Osteoblast (primary cell): ENCODE data around the gene MYORG. TPM values are rescaled to one million over a fixed set of nuclear protein-coding genes. Genes with fewer than 3 reads are reported as not detected.

Source experiments
- DNase-seq: peaks from one replicate; pipeline ENCODE4 v3.0.0; 2011; ENCODE audit warnings: low spot score, mixed read lengths; ENCODE audit not compliant: insufficient read length; ENCODE audit errors: missing footprints
- H2AFZ ChIP-seq: 2 replicates; pipeline ENCODE4 v1.6.0; 2011; ENCODE audit warnings: mild to moderate bottlenecking, low read length
- H3K27ac ChIP-seq: 2 replicates; pipeline ENCODE4 v1.5.1; 2011; ENCODE audit warnings: mild to moderate bottlenecking, low read depth, low read length, moderate library complexity
- H3K27me3 ChIP-seq: 2 replicates; pipeline ENCODE4 v1.6.0; 2012; ENCODE audit warnings: mild to moderate bottlenecking, control low read depth, inconsistent platforms, low read length, moderate library complexity; ENCODE audit not compliant: insufficient read depth
- H3K36me3 ChIP-seq: 2 replicates; pipeline ENCODE4 v1.5.1; 2011; ENCODE audit warnings: mild to moderate bottlenecking, low read length, control low read depth, moderate library complexity; ENCODE audit not compliant: insufficient read depth
- H3K4me1 ChIP-seq: 2 replicates; pipeline ENCODE4 v1.5.1; 2011; ENCODE audit warnings: mild to moderate bottlenecking, low read length, control low read depth, moderate library complexity; ENCODE audit not compliant: insufficient read depth
- H3K4me2 ChIP-seq: 2 replicates; pipeline ENCODE4 v1.6.0; 2011; ENCODE audit warnings: mild to moderate bottlenecking, low read length; ENCODE audit not compliant: insufficient read depth
- H3K4me3 ChIP-seq: fragments of 200-600 bp; sonication (generic); 3 replicates; pipeline ENCODE4 v1.5.1; 2012; ENCODE audit warnings: mild to moderate bottlenecking, low read length, inconsistent platforms; ENCODE audit not compliant: insufficient read depth
- H3K79me2 ChIP-seq: 2 replicates; pipeline ENCODE4 v1.6.0; 2012; ENCODE audit warnings: mild to moderate bottlenecking, low read length, control low read depth, inconsistent platforms; ENCODE audit not compliant: insufficient read depth
- H3K9me3 ChIP-seq: 2 replicates; pipeline ENCODE4 v1.5.1; 2011; ENCODE audit warnings: low read depth, low read length, control low read depth
- H4K20me1 ChIP-seq: 2 replicates; pipeline ENCODE4 v1.6.0; 2012; ENCODE audit warnings: mild to moderate bottlenecking, low read length, control low read depth; ENCODE audit not compliant: insufficient read depth
- total RNA-seq: library from RNA; depleted of rRNA; stranded (reverse); fragments of >200 nt; gene quantifications from 2 replicates; pipeline ENCODE4 v1.2.3, GENCODE V29; 2012
- TF ChIP-seq, protein P1 (sequence below): IDR thresholded peaks from 2 replicates; pipeline ENCODE4 v1.5.1; 2011; ENCODE audit warnings: mild to moderate bottlenecking, low read depth, low read length, moderate library complexity; ENCODE audit errors: extremely low read depth

The MYORG gene
- total RNA-seq, 1 donor: 0.36 TPM

DNA sequence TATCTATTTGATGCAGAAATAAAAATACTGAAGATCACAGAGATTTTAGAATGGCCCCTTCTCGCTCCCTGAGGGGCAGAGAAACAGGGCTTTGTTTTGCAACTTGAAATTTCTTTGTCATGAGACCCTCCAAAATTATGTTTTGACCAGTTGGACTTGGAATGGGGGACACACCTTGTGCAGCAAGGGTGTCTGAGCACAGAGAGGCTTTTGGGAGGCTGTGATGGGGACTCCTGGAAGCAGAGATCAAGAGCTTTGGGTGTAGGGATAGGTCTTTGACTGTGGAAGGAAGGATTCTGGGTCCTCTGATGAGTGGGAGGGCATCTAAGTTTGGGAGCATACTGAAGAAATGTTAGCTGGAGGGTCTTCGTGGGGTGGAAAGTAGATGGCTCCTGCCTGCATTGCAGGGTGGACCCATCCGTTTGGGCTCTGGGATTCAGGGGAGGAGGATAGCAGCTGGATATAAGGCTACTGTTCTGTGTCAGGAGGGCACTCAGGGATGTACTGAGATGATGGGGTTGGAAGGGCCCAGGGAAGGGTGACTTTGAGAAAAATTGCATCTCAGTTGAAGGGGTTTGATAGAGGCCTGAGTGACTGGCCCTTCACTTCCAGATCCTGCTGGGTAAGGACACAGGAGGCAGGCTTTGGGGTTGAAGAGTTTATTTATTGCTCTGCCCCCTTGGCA is 1.8 kb upstream of the MYORG start:
- Histone ChIP-seq H3K27ac (no peak overlapping the region), H3K27me3 (no peaks in the 10 kb centered on the region), H2AFZ (no peak overlapping the region), H4K20me1 (no peaks in the 10 kb centered on the region), H3K36me3 (no peaks in the 10 kb centered on the region), H3K4me3 (no peak overlapping the region), H3K79me2 (no peaks in the 10 kb centered on the region), H3K4me1 (peaks cover 7% of the 10 kb centered on the region), H3K4me2 (no peak overlapping the region), H3K9me3 (no peaks in the 10 kb centered on the region)
- TF ChIP-seq, protein P1, sequence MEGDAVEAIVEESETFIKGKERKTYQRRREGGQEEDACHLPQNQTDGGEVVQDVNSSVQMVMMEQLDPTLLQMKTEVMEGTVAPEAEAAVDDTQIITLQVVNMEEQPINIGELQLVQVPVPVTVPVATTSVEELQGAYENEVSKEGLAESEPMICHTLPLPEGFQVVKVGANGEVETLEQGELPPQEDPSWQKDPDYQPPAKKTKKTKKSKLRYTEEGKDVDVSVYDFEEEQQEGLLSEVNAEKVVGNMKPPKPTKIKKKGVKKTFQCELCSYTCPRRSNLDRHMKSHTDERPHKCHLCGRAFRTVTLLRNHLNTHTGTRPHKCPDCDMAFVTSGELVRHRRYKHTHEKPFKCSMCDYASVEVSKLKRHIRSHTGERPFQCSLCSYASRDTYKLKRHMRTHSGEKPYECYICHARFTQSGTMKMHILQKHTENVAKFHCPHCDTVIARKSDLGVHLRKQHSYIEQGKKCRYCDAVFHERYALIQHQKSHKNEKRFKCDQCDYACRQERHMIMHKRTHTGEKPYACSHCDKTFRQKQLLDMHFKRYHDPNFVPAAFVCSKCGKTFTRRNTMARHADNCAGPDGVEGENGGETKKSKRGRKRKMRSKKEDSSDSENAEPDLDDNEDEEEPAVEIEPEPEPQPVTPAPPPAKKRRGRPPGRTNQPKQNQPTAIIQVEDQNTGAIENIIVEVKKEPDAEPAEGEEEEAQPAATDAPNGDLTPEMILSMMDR: no peak
- peak; percentile 48 for DNase-seq

DNA sequence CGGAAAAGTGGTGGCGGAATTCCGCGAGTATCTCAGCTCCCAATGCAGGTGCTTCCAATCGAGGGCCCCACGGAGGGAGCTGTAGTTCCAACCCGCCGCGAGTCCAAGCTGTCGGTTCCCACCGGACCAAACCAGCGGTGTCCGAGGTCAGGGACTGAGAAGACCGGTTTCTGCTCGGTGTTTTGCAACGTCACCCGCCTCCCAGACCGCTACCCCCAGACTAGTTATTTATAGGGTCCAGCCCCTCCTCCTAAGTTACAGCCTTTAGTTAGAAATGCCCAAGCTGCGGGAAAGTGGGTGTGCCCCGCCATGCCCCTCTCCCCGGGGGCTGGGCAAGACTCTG is 677 bp upstream of the MYORG start:
- peak; percentile 90 for DNase-seq
- Histone ChIP-seq H3K79me2 (no peaks in the 10 kb centered on the region), H2AFZ (peak overlapping the region; percentile 95), H3K36me3 (no peaks in the 10 kb centered on the region), H3K27me3 (no peaks in the 10 kb centered on the region), H3K4me2 (peak overlapping the region; percentile 100), H3K27ac (peak overlapping the region; percentile 61), H4K20me1 (no peaks in the 10 kb centered on the region), H3K4me3 (peak overlapping the region; percentile 82), H3K9me3 (no peaks in the 10 kb centered on the region), H3K4me1 (peaks cover 7% of the 10 kb centered on the region)
- TF ChIP-seq, protein P1: no peak

DNA sequence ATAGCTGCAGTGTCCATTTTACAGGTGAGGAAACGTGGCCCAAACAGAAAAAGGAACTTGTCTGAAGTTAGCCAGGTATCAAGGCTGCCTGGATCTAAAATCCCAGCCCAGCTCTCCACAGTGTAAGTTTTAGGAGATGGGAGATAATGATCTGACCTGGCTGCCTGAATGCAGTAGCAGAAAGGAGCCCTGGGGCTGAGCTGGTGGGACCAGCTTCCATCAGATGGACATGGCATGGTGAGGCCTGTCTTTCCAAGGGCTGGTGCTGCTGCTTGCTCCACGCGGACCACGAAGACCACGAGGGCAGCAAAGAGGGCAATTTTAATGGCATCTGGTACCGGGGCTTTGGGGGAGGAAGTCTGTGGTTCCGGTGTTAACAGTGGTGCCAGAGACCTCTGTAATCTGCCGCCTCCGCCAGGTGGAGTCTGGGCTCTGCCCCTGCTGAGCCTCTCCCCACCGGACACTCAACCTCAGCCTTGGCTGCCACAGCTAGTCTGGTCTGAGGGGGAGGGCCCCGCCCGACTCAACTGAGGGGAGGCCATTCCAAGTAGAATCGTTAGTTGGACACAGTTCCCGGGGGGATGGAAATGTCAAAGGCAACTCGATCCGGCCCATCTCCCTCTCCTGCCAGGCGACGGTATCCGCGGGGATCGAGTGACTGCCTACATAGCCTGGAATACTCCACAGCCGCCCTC is 650 bp downstream of the MYORG start:
- peak overlapping the region; percentile 95 for H2AFZ ChIP-seq
- peak; percentile 91 for DNase-seq

More for the DNA sequence above, 650 bp downstream of the MYORG start:
- Histone ChIP-seq H4K20me1 (no peaks in the 10 kb centered on the region), H3K4me3 (peak overlapping the region; percentile 82), H3K27ac (no peak overlapping the region), H3K4me2 (peak overlapping the region; percentile 100), H3K27me3 (no peaks in the 10 kb centered on the region), H3K9me3 (no peaks in the 10 kb centered on the region), H3K36me3 (no peaks in the 10 kb centered on the region), H3K4me1 (peaks cover 7% of the 10 kb centered on the region), H3K79me2 (no peaks in the 10 kb centered on the region)
- TF ChIP-seq, protein P1: no peak
